GM12891 (cell line): ENCODE results near the gene TMCO5A.

Source experiments
- PAX5 ChIP-seq: IDR thresholded peaks from 2 replicates; pipeline ENCODE4 v1.6.1; 2011; ENCODE audit warnings: low read length, moderate library complexity, mild to moderate bottlenecking; ENCODE audit not compliant: insufficient read depth, severe bottlenecking
- POLR2A ChIP-seq: IDR thresholded peaks from 2 replicates; pipeline ENCODE4 v1.6.1; 2011; ENCODE audit warnings: low read depth, low read length, control low read depth
- POLR2AphosphoS5 ChIP-seq: IDR thresholded peaks from 2 replicates; pipeline ENCODE4 v1.6.1; 2011; ENCODE audit warnings: low read depth, low read length, control low read depth
- POU2F2 ChIP-seq: IDR thresholded peaks from 2 replicates; pipeline ENCODE4 v1.6.1; 2011; ENCODE audit warnings: low read depth, mild to moderate bottlenecking, control low read depth, low read length, moderate library complexity
- SPI1 ChIP-seq: IDR thresholded peaks from 2 replicates; pipeline ENCODE4 v1.6.1; 2011; ENCODE audit warnings: low read depth, low read length, control low read depth
- TAF1 ChIP-seq: IDR thresholded peaks from 2 replicates; pipeline ENCODE4 v1.6.1; 2011; ENCODE audit warnings: low read depth, low read length, control low read depth

DNA sequence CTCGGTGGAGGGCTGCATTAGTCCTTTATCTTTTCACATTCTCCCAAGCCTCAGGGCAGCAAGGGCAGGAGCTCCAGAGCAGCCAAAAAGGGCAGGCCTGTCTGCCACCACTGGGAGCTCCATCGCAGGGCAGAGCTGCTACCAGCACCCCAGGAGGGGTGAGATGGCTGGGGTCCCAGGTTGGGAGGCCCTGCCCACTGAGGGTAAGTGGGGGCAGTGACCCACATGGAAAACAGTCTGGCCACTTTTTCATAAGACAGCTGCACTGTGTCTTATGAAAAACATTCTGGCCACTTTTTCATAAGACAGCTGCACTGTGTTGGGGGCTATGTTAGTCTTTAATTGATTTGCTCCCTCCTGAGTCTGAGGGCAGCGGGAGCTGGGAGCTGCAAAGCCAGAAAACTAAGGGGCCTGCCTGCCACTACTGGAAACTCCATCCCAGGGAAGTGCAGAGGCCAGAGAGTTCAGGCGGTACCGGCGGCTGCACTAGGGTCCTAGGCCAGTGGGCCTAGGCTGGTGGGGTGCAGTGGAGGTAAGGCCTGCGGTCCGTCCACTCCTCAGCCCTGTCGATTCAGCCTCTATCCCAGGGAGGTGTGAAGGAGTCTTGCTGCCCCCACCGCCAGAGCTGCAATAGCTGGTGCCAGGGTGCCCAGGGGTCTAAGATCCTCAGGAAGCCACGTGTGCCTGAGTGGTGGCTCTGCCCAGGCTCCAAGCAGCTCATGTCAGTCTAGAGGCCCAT, 45.4 kb downstream of the TMCO5A start:
- TF ChIP-seq POLR2AphosphoS5: no peak
- no peak for TF ChIP-seq POLR2A
- TF ChIP-seq TAF1: no peak
- no peak for TF ChIP-seq PAX5
- no peak for TF ChIP-seq SPI1
- TF ChIP-seq POU2F2: no peak
